Stimulated activated CD8-positive, alpha-beta memory T cell treated with anti-CD3 and anti-CD28 coated beads, Interleukin-4, amount 100 ng/mL, for 48 hours (primary cell): ENCODE results near the gene FRMD7.
A peak's percentile ranks its signal among the peaks of the same experiment; 100 is the strongest.
"Not testable (repeated sequence)": the region's sequence is repeated elsewhere in the genome, so short reads cannot be mapped to it uniquely, and the experiment has no call there.

ENCODE experiments used
- DNase-seq: peaks from one replicate; pipeline ENCODE4 v3.0.0-alpha.2; 2020

The FRMD7 gene

GRCh38 chrX:132092439-132093065 is 35.3 kb downstream of the FRMD7 start:
- DNase-seq = peak; percentile 57

- DNase-seq = no peak
Measured at GRCh38 chrX:132090403-132091159, 37.2 kb downstream of the FRMD7 start.

GRCh38 chrX:132088864-132089263 is 39.0 kb downstream of the FRMD7 start:
- DNase-seq = no peak

GRCh38 chrX:132086672-132087071 is 41.1 kb downstream of the FRMD7 start:
- no peak for DNase-seq

GRCh38 chrX:132085786-132086185 is 42.0 kb downstream of the FRMD7 start:
- DNase-seq = no peak

GRCh38 chrX:132077912-132078311 is 49.9 kb downstream of the FRMD7 start:
- DNase-seq = no peak

GRCh38 chrX:132077414-132077813 is 50.4 kb downstream of the FRMD7 start:
- no peak for DNase-seq

GRCh38 chrX:132071254-132071653 is 56.6 kb downstream of the FRMD7 start:
- DNase-seq = no peak

GRCh38 chrX:132068405-132068804 is 59.4 kb downstream of the FRMD7 start:
- DNase-seq = no peak

- DNase-seq = no peak
Measured at GRCh38 chrX:132063862-132064261, 64.0 kb downstream of the FRMD7 start.

GRCh38 chrX:132063334-132063733 is 64.5 kb downstream of the FRMD7 start:
- DNase-seq = no peak

GRCh38 chrX:132059973-132060540 is 67.8 kb downstream of the FRMD7 start:
- no peak for DNase-seq

- no peak for DNase-seq
Measured at GRCh38 chrX:132058975-132059374, 68.8 kb downstream of the FRMD7 start.

GRCh38 chrX:132058050-132058449 is 69.8 kb downstream of the FRMD7 start:
- DNase-seq = no peak

GRCh38 chrX:132051778-132052177 is 76.0 kb downstream of the FRMD7 start:
- DNase-seq = not testable (repeated sequence)

- no peak for DNase-seq
Measured at GRCh38 chrX:132046533-132046932, 81.3 kb downstream of the FRMD7 start.

- no peak for DNase-seq
Measured at GRCh38 chrX:132045456-132045855, 82.4 kb downstream of the FRMD7 start.

- no peak for DNase-seq
Measured at GRCh38 chrX:132044953-132045352, 82.9 kb downstream of the FRMD7 start.

GRCh38 chrX:132043977-132044376 is 83.8 kb downstream of the FRMD7 start:
- no peak for DNase-seq

GRCh38 chrX:132041015-132041414 is 86.8 kb downstream of the FRMD7 start:
- DNase-seq = no peak

GRCh38 chrX:132040066-132040465 is 87.8 kb downstream of the FRMD7 start:
- DNase-seq = no peak

- no peak for DNase-seq
Measured at GRCh38 chrX:132037479-132037993, 90.3 kb downstream of the FRMD7 start.

GRCh38 chrX:132034648-132035047 is 93.2 kb downstream of the FRMD7 start:
- DNase-seq = no peak

GRCh38 chrX:132033166-132033565 is 94.7 kb downstream of the FRMD7 start:
- DNase-seq = no peak
